KMS-11 (cell line): ENCODE measurements around the gene IMPDH1.

Source experiments
- H2AFZ ChIP-seq: fragments of 200-600 bp; sonication (generic); 2 replicates; pipeline ENCODE4 v1.6.1; 2016; ENCODE audit warnings: antibody characterized with exemption, mixed run types, low read depth
- H3K27ac ChIP-seq: fragments of 200-600 bp; sonication (generic); 2 replicates; pipeline ENCODE4 v1.6.1; 2016; ENCODE audit warnings: mild to moderate bottlenecking, mixed run types
- H3K27me3 ChIP-seq: fragments of 200-600 bp; sonication (generic); 2 replicates; pipeline ENCODE4 v1.6.1; 2017; ENCODE audit warnings: mild to moderate bottlenecking, low read depth, mixed run types, moderate library complexity; ENCODE audit not compliant: insufficient read depth
- H3K36me3 ChIP-seq: fragments of 200-600 bp; sonication (generic); 2 replicates; pipeline ENCODE4 v1.6.1; 2017; ENCODE audit warnings: mild to moderate bottlenecking, mixed run types; ENCODE audit not compliant: insufficient read depth
- H3K4me1 ChIP-seq: fragments of 200-600 bp; sonication (generic); 2 replicates; pipeline ENCODE4 v1.6.1; 2016; ENCODE audit warnings: mild to moderate bottlenecking, low read depth, mixed run types; ENCODE audit not compliant: poor library complexity, severe bottlenecking
- H3K4me2 ChIP-seq: fragments of 200-600 bp; sonication (generic); 2 replicates; pipeline ENCODE4 v1.7.0; 2016; ENCODE audit warnings: mild to moderate bottlenecking, mixed run types
- H3K4me3 ChIP-seq: fragments of 200-600 bp; sonication (generic); IDR thresholded peaks from 2 replicates; pipeline ENCODE4 v1.6.1; 2017; ENCODE audit warnings: low read depth, low read length, mixed read lengths; ENCODE audit not compliant: insufficient read depth
- H3K79me2 ChIP-seq: fragments of 200-600 bp; sonication (generic); 2 replicates; pipeline ENCODE4 v1.6.1; 2016; ENCODE audit warnings: low read depth, mixed run types; ENCODE audit not compliant: insufficient read depth
- H3K9ac ChIP-seq: fragments of 200-600 bp; sonication (generic); 2 replicates; pipeline ENCODE4 v1.6.1; 2016; ENCODE audit warnings: mild to moderate bottlenecking, mixed run types
- H4K20me1 ChIP-seq: fragments of 200-600 bp; sonication (generic); 2 replicates; pipeline ENCODE4 v1.6.1; 2016; ENCODE audit warnings: mild to moderate bottlenecking, mixed run types; ENCODE audit not compliant: insufficient read depth
- CTCF ChIP-seq: fragments of 200-600 bp; sonication (generic); conservative IDR thresholded peaks from 2 replicates; pipeline ENCODE4 v1.6.1; 2017; ENCODE audit warnings: low read depth, mild to moderate bottlenecking, antibody characterized with exemption, low read length, moderate library complexity, mixed read lengths

The IMPDH1 gene

DNA sequence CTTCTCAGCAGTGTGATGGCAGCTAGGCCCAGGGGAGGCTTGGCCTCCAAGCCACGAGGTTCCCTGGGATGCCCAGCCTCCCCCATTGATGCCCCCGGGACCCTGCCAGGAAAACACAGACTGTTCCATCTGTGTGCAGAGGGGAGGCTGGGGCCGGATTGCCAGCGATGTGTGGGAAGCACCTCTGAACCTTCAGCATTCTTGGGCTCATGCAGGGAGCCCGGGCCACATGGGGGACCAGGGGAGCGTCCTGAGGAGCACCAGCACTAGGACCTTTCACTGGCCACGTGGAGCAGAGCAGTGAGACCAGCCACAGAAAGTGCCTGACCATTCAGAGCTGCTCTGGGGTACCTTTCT, 2.6 kb downstream of the IMPDH1 start:
- Histone ChIP-seq H3K4me3 (no peak overlapping the region), H3K4me1 (peaks cover 37% of the 10 kb centered on the region), H3K36me3 (no peaks in the 10 kb centered on the region), H3K4me2 (no peak overlapping the region), H3K9ac (no peak overlapping the region), H2AFZ (no peak overlapping the region), H3K79me2 (peaks cover 30% of the 10 kb centered on the region), H3K27me3 (peaks cover 12% of the 10 kb centered on the region; the same call in 1 of the 2 replicates), H4K20me1 (peaks cover 6% of the 10 kb centered on the region), H3K27ac (no peak overlapping the region)
- TF ChIP-seq CTCF: no peak

DNA sequence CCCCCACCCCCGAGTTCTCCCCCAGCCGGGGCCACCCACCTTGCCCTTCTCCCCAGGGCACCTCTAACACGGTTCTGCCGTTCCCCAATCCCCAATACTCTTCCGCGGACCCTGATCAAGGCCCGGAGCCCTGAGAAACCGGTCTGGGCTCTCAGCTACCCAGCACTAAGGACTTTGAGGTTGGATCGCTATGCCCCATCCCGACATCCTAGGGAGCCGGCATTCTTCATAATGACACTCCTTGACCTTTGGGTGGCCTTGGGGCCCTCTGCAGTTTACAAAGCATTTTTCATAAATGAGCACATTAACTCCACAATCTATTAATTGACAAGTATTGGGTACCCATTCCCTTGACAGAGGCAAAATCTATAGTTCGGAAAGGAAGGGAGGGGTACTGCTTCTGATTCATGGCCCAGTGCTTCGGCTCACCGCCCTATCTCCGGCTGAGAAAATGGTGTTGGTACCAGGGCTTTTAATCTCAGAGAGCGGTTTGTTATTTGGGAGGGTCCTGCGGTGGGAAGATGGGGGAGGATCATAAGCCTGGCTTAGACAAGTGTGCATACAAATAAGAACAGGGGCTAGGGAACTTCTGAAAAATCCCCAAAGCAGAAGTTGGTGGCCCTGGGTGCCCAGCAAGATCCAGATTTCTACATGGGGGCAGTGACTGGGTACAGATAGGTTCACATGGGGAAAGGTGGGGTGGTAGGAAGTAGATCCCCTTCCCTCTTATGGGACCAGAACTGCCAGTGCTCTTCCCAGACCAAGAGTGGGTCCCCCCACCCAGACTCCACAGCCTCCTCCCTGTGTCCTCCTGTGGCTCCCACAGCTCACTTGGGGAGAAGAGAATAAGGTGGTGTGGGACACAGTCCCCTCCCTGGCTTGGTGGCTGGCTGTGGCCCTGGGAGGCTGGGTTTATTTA, 3.2 kb downstream of the IMPDH1 start:
- Histone ChIP-seq H3K4me2 (no peak overlapping the region; the same call in 1 of the 2 replicates), H3K36me3 (no peaks in the 10 kb centered on the region), H3K4me1 (peaks cover 37% of the 10 kb centered on the region), H4K20me1 (peaks cover 6% of the 10 kb centered on the region), H3K9ac (no peak overlapping the region), H3K27me3 (peaks cover 9% of the 10 kb centered on the region; the same call in 1 of the 2 replicates), H3K27ac (no peak overlapping the region), H3K79me2 (peaks cover 31% of the 10 kb centered on the region), H2AFZ (no peak overlapping the region), H3K4me3 (no peak overlapping the region)
- TF ChIP-seq CTCF: no peak

DNA sequence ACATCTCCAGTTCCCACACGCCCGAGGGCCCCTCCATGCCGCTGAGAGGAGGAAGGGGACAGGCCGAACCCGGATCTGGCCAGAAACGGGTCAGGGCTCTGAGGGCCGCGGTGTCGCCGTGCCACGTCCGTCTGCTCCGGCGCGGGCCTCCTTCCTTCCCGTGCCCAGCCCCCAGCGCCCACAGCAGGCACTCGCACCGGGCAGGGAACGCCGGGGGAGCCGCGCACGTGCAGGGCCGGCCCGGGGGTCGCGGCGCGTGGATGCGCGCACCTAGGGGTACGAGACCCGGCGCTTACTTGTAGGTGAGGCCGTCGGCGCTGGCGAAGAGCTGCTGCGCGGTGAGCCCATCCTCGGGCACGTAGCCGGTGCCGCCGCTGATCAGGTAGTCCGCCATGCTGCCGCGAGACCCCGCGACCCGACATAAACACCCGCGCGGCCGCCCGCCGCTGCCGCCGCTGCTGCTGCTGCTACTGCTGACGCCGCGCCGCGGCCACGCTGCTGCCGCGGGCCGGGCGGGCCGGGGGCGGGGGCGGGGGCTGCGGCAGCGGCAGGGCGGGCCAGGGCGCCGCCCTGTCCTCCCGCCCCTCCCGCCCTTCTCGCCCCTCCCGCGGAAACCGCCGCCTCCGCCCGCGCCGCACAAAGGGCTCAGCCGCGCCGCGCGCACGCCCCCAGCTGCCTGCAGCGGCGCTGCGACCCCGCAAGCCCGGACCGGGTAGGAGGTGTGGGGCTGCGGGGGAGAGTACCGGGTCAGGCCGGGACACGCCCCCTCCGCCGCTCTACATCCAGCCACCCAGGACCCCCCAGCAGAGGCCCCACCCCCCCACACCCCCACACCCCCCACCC, 4.1 kb downstream of the IMPDH1 start:
- peaks cover 6% of the 10 kb centered on the region for H4K20me1 ChIP-seq
- TF ChIP-seq CTCF: no peak
- H3K4me3 ChIP-seq: peak overlapping the region; percentile 65
- peaks cover 9% of the 10 kb centered on the region; the same call in 1 of the 2 replicates for H3K27me3 ChIP-seq
- H3K36me3 ChIP-seq: no peaks in the 10 kb centered on the region
- peak overlapping the region; percentile 60 for H2AFZ ChIP-seq
- H3K4me1 ChIP-seq: peaks cover 32% of the 10 kb centered on the region
- H3K9ac ChIP-seq: peak overlapping the region; percentile 92
- H3K4me2 ChIP-seq: peak overlapping the region; percentile 100
- H3K27ac ChIP-seq: peak overlapping the region; percentile 14
- H3K79me2 ChIP-seq: peaks cover 31% of the 10 kb centered on the region

DNA sequence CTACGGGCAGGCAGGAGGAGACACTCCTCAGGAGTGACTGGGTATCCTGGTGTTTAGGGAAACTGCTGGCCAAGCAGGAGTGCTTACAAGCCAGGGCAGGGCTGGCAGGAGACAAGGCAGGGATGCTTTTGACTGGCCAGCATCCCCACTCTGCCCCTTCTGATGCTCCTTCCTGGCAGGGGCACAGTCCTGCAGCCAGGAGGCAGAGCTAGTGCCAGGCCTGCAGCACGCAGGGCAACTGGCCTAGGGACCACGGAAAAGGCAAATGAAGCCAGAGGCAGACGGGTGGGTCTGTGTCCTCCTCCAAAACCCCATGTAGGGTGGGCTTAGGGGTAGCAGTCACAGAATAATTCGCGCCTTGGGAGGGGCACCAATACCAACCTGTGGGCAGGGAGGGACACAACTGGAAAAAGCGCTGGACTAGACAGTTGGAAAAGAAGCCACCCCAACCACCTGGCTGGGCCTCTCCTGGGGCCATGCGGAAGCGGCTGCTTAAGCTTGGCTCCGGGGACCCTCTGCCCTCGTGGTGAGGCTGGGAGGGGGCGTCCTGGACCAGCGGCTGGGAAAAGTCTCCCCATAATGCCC, 4.8 kb downstream of the IMPDH1 start:
- no peak for TF ChIP-seq CTCF
- H2AFZ ChIP-seq: peak overlapping the region; percentile 60
- peaks cover 27% of the 10 kb centered on the region for H3K4me1 ChIP-seq
- peak overlapping the region; percentile 65 for H3K4me3 ChIP-seq
- peak overlapping the region; percentile 100 for H3K4me2 ChIP-seq
- H3K79me2 ChIP-seq: peaks cover 31% of the 10 kb centered on the region
- no peaks in the 10 kb centered on the region for H3K36me3 ChIP-seq
- H3K27me3 ChIP-seq: peaks cover 9% of the 10 kb centered on the region; the same call in 1 of the 2 replicates
- H3K9ac ChIP-seq: peak overlapping the region; percentile 92
- H4K20me1 ChIP-seq: peaks cover 6% of the 10 kb centered on the region
- H3K27ac ChIP-seq: peak overlapping the region; percentile 14
